Measurements from ENCODE around the gene OR1J1.

The OR1J1 gene

GRCh38 chr9:122463828-122464632, 13.7 kb downstream of the OR1J1 start:
- peaks cover 43% of the 10 kb centered on the region for H3K27me3 Mint-ChIP-seq
- peak overlapping the region; percentile 77 to 80 for H3K4me3 Mint-ChIP-seq
- DNase-seq (peak; percentile 26 to 32), ATAC-seq (peak; percentile 78)
- peak overlapping the region; percentile 87 to 93 for H3K27ac Mint-ChIP-seq
- peaks cover 19% of the 10 kb centered on the region for H3K4me1 Mint-ChIP-seq
- H3K9me3 Mint-ChIP-seq, result peaks cover 0 to 4% of the 10 kb centered on the region in 2 donors

- Mint-ChIP-seq H3K4me3 (no peak overlapping the region), H3K27me3 (peaks cover 65% of the 10 kb centered on the region), H3K4me1 (no peaks in the 10 kb centered on the region), H3K9me3 (peaks cover 0 to 4% of the 10 kb centered on the region in 2 donors), H3K27ac (no peak overlapping the region)
- ATAC-seq, result no peak
- DNase-seq, result no peak
These were observed 19.9 kb downstream of the OR1J1 start for GRCh38 chr9:122457787-122458186.

- Mint-ChIP-seq H3K27ac (no peak overlapping the region), H3K27me3 (peaks cover 50% of the 10 kb centered on the region), H3K4me1 (no peaks in the 10 kb centered on the region), H3K9me3 (no peaks in the 10 kb centered on the region), H3K4me3 (no peak overlapping the region)
- no peak for ATAC-seq
- no peak for DNase-seq
These were observed 21.6 kb downstream of the OR1J1 start for GRCh38 chr9:122456123-122456522.

- DNase-seq, result no peak
- H3K9me3 Mint-ChIP-seq, result no peaks in the 10 kb centered on the region
- no peaks in the 10 kb centered on the region for H3K4me1 Mint-ChIP-seq
- H3K27me3 Mint-ChIP-seq, result peaks cover 31% of the 10 kb centered on the region
- no peak overlapping the region for H3K27ac Mint-ChIP-seq
- H3K4me3 Mint-ChIP-seq, result no peak overlapping the region
- no peak for ATAC-seq
These were observed 24.0 kb downstream of the OR1J1 start for GRCh38 chr9:122453677-122454135.

GRCh38 chr9:122446819-122447484, 30.8 kb downstream of the OR1J1 start:
- H3K9me3 Mint-ChIP-seq, result no peaks in the 10 kb centered on the region
- no peak for ATAC-seq
- no peak overlapping the region for H3K27ac Mint-ChIP-seq
- H3K4me3 Mint-ChIP-seq, result no peak overlapping the region
- no peaks in the 10 kb centered on the region for H3K4me1 Mint-ChIP-seq
- no peak for DNase-seq
- H3K27me3 Mint-ChIP-seq, result peaks cover 46% of the 10 kb centered on the region

GRCh38 chr9:122445155-122445749, 32.5 kb downstream of the OR1J1 start:
- H3K27me3 Mint-ChIP-seq, result peaks cover 54% of the 10 kb centered on the region
- H3K4me3 Mint-ChIP-seq, result no peak overlapping the region
- ATAC-seq, result no peak
- no peak overlapping the region for H3K27ac Mint-ChIP-seq
- H3K9me3 Mint-ChIP-seq, result no peaks in the 10 kb centered on the region
- no peak for DNase-seq
- H3K4me1 Mint-ChIP-seq, result no peaks in the 10 kb centered on the region

- no peaks in the 10 kb centered on the region for H3K9me3 Mint-ChIP-seq
- H3K4me3 Mint-ChIP-seq, result no peak overlapping the region
- H3K4me1 Mint-ChIP-seq, result no peaks in the 10 kb centered on the region
- DNase-seq (no peak), ATAC-seq (no peak)
- H3K27me3 Mint-ChIP-seq, result peaks cover 54% of the 10 kb centered on the region
- peak overlapping the region in 1 of 2 donors; percentile 12 for H3K27ac Mint-ChIP-seq
These were observed 33.5 kb downstream of the OR1J1 start for GRCh38 chr9:122444041-122444733.

GRCh38 chr9:122442568-122442967, 35.2 kb downstream of the OR1J1 start:
- Mint-ChIP-seq H3K4me1 (no peaks in the 10 kb centered on the region), H3K27me3 (peaks cover 48% of the 10 kb centered on the region), H3K9me3 (no peaks in the 10 kb centered on the region), H3K27ac (peak overlapping the region in 1 of 2 donors; percentile 15), H3K4me3 (no peak overlapping the region)
- DNase-seq, result no peak
- ATAC-seq, result no peak
